NCI-H1436 (cell line): ENCODE measurements around the gene CDR2.

ENCODE experiments used
- DNase-seq: peaks from one replicate; lab custom pipeline; 2025; lab: John Stamatoyannopoulos, UW

CDR2 gene

DNA sequence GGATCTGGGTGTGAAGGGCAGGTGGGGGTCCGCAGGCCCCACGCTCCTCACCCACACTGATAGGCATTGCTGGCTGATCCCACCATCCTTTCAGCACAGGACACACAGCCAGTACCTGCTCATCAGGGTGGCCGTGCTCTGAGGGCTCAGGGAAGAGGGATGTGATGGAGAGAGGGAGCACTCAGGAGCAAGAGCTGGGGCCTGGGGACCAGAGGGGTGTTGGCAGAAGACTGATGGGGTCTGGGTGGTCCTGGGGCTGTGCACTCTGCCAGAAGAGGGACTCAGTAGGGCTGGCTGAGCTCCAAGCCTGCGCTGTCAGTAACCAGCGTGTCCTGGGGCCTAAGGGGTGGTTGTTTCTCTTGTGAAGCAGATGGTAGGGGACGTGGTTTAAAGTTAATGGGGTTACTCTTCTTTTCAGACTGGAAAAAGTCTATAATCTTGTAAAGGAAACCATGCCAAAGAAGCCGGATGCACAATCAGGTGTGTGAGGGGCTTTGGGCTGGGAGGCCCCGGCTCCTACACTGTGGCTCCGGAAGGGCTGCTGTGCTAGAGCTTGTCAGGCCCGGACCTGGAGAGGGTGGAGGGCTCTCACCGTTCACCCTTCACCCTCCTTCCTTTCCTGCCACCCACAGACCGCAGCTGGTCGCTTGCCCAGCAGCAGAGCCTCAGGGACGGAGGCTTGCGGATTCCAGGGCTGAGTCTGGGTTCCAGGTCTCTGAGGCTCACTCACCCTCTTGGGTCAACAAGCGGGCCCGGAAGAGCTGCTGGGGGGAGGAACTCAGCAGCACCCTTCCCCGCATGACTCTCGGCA lies 49.4 kb downstream of the CDR2 start:
- no peak for DNase-seq

DNA sequence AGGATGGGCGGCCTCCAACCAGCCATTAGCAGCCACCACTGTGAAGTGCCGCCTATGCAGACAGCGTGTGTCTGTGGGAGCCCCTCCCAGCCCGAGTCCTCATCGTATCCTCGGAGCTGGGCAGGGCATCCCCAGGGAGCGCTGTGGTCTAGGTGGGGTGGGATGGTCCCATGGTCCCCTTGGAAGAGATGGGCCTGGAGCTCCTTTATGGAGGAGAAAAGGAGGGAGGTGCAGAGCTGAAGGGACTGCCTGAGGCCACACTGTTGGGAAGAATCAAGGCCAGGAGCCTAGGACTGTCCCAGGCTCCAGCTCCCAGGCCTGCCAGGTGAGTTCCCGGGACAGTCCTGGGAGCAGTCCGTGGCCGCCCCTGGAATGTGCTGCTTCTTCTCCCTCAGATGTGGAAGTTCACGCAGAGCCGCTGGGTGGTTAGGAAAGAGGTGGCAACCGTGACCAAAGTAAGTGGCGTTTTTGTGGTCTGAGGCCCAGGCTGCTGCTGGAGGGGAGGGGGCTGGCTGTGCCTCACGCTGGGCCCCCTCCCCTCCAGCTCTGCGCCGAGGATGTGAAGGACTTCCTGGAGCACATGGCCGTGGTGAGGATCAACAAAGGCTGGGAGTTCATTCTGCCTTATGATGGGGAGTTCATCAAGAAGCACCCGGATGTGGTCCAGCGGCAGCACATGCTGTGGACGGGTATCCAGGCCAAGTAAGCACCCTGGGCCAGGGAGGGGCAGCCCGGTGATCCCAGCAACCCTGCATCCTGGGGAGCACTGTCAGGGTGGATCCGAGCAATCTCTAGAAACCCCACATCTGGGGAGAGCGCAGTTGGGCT lies 50.2 kb downstream of the CDR2 start:
- DNase-seq, result no peak

DNA sequence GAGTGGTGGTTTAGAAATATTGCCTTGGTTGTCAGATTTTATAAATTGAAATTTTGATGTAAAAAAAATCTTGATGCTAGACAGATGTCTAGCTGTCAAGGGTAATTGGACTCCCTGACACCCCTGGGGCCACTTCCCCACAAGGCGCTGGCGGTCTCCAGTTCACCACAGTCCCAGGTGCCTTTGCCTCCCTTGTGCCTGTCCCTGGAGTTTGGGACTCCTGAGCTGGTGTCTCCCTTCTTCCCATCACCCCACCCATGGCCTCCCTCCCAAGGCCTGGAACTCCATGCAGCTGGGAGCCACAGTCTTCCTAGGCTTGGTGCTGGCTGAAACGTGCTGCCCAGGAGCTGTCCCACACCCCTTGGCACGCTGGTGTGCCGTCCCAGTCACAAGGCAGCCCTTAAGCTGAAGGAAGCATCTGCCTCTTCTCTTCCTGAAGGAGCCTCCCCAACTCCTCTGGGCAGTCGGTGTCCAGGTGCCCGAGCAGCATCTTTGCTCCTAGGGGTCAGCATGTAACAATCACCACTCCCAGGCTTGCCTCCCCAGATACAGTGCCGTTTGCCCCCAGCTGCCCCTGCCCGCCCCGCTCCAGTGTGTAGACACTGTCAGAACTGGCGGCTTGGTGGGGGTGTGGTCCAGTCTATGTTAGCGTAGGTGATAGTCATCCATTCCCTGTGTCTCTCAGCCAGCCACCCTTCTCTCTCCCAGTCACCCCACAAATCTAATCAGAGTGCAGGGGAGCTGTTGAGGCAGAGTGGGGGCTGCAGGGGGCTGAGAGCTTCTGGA lies 51.1 kb downstream of the CDR2 start:
- DNase-seq, result no peak

DNA sequence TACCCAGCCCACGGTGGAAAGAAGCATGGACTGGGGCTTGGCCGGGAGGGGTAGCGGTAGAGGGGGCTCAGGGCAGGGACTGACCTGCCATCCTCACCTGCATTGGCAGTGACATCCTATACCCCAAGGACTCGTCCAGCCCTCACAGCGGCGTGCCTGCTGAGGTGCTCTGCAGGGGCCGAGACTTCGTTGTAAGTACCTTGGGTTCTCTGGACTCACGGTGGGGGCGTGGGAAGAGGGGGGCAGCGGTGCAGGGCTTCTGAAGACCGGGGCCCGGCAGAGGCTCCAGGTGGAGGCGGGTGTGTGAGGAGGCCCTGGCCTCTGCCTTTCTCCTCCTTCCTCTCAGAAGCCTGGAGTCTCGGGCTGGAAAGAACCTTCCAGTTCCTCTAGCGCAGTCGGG lies 51.7 kb downstream of the CDR2 start:
- DNase-seq, result no peak

DNA sequence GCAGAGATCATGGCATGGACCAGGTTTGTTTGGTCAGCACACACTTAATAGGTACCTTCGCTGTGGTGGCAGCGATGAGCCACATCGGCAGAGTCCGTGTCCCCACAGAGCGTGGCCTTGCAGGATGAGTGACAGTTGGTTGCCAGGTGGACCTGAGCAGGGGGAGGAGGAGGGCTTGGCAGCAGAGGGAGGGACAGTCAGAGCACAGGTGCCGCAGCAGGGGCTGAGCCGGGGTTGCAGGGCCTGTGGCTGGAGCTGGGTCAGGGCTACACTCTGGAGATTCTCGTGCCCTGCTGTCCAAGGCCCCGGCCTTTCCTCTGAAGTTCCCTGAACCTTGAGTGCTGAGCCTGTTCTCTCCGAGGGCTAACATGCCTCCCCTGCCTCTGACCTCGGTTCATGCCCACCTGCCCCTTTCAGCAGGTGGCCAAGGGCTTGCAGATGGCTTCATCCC lies 52.4 kb downstream of the CDR2 start:
- DNase-seq, result no peak

DNA sequence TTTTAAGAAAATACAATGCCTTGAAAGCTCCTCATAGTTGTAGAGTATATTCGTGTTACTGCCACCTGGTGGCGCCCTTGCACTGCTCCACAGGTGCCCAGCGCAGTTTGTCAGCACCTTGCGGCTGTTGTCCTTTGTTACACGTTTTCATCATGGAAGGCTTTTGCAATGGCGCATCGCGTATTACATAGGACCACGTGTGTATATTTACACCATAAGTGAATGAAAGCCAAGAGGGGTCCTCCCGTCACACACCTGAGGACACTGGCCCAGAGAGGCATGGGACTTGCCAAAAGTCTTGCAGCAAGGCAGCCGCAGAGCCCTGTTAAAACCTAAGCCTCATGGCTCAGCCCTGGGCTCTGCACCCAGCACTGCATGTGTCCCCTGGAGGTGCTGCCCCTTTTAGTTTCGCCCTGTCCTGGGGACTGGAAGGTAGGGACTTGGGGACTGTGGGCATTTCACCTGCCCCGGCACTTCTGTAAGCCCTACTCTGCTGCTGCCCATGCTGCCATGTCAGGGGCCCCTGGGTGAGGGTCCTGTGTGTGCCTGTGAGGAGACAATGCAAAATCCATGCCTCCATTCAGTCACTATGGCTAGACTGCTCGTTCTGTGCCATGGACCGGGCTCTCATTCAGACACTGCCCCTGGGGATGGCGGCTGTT lies 52.9 kb downstream of the CDR2 start:
- DNase-seq, result peak; percentile 75

DNA sequence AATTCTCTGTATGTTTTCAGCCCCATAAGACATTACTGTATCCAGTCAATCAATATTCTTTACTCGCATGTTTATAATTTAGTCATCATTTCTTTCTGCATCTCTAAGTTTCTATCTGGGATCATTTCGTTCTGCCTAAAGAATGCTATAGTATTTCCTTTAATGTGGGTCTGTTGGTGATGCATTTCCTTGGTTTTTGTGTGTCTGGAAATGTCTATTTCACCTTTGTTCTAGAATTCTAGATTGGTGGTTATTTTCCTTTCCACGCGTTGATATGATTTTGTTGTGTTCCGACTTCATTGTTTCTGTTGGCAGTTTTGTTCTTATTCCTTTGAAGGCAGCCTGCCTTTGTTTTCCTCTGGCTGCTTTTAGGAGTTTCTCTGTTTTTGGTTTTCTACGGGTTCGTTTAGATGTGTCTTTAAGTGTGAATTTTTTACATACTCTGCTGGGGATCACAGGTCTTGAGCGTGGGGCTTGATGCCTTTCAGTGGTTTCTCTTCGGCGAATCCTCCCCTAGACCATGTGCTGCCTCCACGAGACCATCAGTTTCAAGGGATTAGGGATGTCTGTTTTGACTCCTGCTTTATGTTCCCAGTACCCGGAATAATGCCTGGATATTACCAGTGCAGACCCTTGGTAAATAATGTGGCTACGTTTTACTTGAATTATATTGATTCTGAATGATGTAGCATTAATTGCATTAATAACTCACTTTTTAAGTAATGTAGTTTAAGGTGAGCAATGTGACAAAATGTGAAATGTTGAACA lies 53.7 kb downstream of the CDR2 start:
- no peak for DNase-seq

DNA sequence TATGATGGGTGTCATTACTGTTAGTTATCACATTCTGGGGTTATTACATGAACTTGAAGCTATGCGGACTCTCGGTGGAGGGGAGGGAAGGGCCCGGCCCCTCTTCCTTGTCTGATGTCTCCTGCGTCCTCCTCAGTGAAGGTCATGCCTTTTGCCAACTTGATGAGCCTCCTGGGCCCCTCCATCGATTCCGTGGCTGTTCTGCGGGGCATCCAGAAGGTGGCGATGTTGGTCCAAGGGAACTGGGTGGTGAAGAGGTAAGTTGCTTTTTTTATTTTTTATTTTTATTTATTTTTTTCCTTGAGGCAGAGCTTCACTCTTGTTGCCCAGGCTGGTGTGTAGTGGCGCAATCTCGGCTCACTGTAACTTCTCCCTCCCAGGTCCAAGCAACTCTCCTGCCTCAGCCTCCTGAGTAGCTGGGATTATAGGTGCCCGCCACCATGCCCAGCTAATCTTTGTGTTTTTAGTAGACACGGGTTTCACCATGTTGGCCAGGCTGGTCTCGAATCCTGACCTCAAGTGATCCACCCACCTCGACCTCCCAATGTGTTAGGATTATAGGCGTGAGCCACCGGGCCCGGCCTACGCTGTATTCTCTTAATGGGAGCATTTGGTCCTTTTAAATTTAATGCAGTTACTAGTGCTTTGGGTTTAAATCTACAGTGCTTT lies 55.6 kb downstream of the CDR2 start:
- DNase-seq, result no peak

DNA sequence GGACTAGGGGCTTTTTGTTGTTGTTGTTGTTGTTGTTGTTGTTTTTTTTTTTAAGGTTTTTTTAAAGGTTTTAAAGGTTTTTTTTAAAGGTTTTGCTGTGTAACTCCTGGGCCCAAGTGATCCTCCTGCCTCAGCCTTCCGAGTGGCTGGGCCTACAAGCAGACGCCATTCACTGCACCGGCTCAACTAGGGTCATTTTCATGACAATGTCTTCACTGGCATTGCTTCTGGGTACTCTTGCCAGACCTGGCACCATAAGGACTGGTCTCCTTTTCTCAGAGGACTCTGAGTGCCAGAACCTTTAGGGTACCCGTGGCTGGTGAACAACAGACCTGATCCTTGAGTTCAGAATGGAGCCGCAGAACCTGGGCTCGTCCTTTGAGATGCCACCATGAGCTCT lies 56.8 kb downstream of the CDR2 start:
- no peak for DNase-seq

DNA sequence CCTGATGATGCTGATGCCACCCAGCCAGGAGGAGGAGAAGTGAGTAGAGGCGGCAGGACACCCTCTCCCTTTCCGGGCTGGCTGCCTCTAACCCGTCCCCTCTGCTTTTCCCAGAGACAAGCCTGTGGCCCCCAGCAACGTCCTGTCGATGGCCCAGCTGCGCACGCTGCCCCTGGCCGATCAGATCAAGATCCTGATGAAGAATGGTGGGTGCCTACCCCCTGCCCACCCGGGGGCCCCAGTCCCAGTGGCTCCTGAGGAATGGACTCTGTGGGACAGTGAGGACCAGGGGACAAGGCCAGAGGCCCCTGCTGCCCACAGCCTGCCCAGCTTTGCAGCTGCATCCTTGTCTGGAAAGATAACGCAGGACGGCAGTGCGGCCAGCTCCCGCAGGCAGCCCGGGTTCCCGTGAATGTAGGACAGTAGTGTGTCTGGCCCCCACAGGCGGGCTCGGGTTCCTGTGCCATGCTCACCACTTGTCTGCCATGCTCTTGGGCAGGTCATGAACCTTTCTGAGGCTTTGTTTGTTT lies 57.4 kb downstream of the CDR2 start:
- DNase-seq, result no peak

DNA sequence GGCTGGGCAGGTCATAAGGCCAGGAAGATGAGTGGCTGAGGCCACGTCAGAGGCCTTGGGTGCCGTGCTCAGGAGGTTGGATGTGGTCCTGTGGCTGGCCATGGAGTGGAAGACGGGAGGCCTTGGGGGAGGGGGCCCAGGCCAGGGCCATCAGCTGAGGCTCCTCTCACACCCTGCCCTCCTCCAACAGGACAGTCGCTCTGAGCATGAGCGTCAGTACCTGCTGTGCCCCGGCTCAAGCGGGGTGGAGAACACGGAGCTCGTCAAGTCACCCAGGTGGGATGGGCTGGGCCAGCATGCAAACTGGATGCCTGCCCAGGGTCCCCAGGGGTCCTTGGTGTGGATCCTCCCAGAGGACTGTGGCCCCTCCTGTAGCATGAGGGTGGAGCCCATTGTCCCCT lies 58.0 kb downstream of the CDR2 start:
- DNase-seq, result no peak

DNA sequence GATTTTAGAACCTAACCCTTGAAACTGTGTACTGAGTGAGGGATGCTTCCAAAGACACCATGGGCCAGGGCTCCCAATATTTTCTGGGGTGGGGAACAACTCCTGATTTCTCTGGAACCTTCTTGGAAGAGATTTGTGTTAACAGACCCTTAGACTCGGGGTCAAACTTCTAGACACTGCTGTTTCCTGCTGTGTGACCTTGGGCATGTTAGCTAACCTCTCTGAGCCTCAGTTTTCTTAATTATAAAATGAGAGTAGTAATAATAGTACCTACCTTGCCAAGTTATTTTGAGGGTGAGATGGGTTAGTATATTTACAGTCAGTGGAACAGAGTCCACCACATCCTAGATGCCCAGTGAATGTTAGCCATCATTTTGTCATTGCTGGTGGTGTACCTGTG lies 58.4 kb downstream of the CDR2 start:
- DNase-seq, result no peak

DNA sequence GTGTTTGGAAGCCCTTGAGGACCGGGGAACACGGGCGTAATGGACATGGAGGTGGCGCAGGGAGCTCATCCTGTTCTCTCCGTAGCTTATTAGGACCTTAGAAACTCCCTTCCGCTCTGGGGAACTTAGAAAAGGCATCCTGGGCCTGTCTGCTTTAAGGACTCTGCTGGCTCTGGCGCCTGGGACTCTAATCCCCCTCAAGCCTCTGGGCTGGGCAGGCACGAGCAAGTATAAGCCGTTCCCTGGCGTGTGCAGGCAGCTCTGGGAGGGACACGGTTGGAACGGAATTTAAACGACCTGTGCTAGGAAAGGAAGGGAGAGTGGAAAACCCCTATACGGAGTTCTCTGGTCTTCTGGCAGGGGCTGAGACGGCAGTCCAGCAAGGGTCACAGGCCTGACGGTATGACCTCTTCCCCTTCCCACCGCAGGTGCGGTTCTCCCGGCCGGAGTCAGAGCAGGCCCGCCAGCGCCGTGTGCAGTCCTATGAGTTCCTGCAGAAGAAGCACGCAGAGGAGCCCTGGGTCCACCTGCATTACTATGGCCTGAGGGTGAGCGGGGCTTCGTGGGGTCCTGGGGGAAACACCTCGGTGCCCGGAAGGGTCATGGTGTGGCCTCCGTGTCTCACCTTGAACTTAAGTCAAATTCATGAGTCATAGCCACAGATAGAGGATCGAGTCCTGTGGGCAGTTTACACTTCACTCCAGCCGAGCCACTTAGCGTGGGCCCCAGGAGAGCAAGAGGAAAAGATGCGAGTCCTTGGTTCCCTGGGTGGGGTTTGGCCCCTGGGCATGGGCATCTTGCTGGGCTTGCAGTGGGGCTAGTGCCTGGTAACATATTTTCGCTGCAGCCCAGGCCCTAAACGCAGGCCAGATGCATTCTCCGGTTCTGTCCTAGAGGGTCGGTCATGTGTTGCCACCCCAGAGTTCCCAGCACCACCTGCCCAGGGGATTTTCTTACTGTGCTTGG lies 59.5 kb downstream of the CDR2 start:
- DNase-seq, result no peak

DNA sequence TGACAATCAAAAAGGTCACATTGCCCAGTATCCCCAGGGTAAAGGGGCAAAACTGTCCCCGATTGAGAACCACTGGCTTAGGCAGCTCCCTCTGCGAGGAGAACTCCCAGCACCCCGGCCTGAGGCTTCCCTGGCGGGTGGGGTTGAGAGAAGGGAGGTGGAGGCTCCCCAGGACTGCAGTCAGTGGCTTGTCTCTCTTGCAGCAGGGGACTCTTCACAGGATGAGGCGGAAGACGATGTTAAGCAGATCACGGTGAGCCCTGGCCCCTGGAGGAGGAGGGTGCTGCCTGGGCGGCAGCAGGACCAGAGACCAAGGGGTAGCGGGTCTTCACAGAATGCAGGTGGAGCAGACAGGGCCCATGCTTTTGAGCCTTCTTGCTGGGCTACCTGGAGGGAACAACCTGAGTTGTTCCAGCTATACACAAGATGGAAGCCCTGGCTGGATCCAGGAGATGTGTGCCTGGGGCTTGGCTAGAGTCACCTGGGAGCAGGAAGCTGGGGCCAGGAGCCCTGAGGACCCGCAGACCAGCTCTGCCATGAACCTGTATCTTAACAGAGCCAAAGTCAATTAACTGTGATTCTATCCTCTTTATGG lies 60.4 kb downstream of the CDR2 start:
- DNase-seq, result no peak

DNA sequence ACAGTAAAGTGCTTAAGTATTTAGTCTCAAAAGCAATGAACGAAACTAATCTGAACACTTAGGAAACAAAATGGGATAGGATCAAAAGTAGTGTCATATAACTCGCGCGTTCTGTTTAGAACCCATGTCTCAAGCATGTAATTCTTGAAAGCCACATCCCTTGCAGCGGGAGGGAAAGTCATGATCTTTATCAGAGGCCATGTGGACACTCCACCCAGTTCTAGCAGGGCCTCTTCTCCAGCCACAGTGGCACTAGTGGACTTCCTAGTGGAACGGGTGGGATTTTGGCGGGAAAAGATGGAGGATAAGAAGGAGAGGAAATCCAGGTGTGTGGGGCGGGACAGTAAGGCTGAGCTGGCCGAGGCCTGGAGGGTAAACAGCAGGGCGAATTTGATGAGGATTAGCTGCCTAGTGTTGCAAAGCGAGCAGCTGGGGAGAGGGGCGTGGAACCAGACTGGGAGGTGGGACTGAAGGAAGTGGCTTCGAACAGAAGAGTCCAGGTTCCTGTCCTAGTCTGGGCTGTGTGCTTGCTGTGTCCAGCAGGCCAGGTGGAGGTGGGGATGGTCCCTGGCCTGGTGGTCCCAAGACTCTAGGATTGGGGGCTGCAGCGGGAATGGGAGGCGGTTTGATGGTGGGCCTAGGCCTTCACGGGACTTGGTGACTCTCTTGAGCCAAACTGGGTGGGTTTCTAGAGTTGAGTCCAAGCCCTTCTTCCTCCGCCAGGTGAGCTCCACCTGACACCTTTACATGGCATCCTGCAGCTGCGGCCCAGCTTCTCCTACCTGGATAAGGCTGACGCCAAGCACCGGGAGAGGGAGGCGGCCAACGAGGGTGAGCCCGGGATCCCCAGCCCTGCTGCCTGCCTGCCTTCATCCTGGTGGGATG lies 61.3 kb downstream of the CDR2 start:
- no peak for DNase-seq

DNA sequence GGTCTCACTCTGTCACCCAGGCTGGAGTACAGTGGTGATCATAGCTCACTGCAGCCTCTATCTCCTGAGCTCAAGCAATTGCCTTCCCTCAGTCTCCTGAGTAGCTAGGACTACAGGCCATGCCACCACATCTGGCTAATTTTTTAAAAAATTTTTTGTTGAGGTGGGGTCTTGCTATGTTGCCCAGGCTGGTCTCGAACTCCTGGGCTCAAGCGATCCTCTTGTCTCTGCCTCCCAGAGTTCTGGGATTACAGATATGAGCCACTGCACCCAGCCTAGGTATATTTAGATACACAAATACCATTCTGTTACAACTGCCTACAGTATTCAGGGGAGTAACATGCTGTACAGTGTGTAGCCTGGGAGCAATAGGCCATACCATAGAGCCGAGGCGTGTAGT lies 62.9 kb downstream of the CDR2 start:
- no peak for DNase-seq

DNA sequence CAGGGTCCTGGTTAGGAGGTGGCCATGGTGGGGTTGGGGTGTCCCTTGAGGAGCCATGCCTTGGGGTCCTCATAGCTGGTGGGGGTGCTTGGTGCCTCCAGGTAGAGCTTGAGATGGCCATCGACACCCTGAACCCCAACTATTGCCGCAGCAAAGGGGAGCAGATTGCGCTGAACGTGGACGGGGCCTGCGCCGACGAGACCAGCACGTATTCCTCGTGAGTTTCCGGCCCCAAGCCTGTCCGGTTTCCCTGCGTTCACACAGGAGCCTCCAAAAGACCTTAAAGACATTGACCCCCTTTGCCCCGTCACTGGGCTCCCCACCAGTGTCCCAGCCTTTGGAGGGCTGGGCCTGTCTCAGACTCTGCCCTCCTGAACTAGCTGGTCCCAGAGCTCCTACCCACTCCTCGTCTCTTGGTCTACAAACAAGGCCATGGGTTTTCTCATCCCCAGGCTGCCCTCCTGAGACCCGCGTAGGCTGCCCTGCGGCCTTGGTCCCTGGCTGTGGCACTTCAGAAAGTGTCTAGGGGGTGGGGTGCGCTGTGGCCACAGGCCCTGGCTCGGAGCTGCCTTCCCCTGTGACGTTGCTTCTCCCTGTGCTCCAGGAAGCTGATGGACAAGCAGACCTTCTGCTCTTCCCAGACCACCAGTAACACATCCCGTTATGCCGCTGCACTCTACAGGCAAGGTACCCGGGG lies 65.4 kb downstream of the CDR2 start:
- no peak for DNase-seq
